HG02610 (cell line): ENCODE results near the gene DCC.

ENCODE experiments used
- ATAC-seq: cut with Tn5 transposase; IDR thresholded peaks from one replicate; pipeline ENCODE4 v1.9.1; 2021; ENCODE audit warnings: mild to moderate bottlenecking, moderate library complexity; ENCODE audit not compliant: unreplicated experiment

DCC gene

DNA sequence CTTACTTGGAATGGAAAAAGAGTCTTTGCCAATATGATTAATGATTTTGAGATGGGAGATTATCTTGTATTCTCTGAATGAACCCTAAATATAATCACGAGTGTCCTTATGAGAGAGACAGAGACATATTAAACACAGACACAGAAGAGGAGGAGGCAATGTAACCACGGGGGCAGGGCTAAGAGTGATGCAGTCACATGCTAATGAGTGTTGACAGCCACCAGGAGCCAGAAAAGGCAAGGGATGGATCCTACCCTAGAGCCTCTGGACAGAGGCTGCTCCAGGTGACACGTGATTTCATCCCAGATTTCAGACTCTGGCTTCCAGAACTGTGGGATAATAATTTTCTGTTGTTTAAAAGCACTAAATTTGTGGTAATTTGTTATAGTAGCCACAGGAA, 1204.9 kb downstream of the DCC start:
- ATAC-seq: no peak

DNA sequence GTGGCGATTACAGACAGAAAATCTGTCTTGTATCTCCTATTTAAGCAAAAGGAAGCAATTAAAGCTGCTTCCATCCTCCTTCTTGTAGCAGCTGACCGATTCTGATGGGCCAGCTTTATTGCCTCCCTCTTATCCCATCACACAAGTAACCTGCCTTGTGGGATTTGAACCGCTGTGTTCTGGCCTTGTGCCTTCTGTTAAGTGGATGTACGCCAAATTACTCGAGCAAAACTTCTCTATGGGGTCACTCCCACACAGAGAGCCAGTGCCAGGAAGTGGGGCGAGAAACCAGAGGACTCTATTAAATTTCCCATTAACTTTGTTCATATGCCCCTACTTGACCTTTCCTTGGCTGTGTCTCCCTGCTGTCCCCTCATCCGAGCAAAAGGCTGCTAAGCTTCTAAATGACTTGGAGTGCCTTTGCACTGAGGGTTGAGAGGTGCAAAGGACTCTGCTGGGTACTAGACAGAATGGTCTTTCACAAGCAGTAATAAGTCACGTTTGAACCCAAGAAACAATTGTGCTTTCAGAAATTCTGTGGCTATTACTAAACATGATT, 1212.0 kb downstream of the DCC start:
- no peak for ATAC-seq

DNA sequence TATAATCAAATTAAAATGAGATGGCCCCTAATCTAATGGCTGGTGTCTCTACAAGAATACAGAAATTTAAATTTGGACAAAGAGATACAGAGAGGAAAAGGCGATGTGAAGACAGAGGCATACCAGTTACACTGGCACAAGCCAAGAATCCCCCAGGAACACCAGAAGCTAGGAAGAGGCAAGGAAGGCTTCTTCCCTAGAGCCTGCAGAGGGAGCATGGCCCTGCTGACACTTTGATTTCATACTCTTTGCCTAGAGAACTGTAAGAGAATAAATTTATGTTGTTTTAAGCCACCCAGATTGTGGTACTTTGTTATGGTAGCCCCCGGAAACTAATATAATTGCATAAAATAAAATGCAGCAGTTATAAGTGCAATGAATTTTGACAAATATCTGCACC, 1213.0 kb downstream of the DCC start:
- ATAC-seq: no peak

DNA sequence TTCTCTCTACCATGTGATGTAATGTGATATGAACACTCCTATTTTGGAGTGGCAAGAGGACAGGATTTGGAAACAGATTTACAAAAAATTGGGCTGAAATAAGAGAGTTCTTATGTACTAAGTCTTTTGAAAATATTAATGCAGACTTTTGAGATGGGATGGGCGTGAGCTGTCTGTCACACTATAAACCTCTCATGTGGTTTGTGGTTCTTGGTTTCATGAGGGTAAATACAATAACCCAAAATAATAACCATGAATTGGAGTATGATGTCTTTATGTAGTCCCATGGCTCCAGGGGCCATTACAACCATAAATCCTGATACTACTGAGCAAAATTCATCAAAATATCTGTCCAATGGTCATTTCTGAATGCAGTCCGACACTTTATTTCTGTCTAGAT, 1216.5 kb downstream of the DCC start:
- ATAC-seq: no peak

DNA sequence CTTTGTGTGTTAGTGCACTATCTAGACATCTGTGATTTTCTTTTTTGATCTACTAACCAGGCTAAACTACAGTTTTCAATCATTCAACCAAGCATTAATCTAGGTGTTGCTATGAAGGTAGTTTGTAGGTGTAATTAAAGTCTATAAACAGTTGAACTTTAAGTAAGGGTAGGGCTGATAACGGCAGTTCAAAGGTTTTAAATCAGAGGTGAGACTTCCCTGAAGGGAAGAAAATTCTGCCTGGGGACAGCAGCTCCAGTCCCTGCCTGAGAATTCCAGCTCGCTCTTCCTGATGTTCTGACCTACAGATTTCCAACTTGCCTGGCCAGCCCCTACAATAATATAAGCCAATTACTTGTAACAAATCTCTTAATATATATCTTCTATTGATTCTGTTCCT, 1220.5 kb downstream of the DCC start:
- no peak for ATAC-seq

DNA sequence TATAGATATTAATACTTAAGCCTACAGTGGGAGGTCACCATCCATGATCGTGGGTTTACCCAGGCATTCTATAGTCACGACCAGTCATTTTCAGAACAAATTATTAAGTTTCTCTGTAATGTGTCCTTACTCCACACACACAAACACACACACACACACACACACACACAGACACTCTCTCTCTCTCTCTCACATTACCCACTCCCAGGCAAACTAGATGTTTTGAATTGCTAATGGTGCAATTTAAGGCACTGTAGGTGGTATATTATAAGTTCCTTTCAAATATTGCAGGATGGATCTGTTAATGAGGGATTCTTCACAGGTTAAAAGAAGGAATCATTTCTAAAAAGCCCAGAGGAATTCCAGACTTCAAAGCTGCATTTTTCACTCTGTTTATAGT, 1226.6 kb downstream of the DCC start:
- ATAC-seq: no peak

DNA sequence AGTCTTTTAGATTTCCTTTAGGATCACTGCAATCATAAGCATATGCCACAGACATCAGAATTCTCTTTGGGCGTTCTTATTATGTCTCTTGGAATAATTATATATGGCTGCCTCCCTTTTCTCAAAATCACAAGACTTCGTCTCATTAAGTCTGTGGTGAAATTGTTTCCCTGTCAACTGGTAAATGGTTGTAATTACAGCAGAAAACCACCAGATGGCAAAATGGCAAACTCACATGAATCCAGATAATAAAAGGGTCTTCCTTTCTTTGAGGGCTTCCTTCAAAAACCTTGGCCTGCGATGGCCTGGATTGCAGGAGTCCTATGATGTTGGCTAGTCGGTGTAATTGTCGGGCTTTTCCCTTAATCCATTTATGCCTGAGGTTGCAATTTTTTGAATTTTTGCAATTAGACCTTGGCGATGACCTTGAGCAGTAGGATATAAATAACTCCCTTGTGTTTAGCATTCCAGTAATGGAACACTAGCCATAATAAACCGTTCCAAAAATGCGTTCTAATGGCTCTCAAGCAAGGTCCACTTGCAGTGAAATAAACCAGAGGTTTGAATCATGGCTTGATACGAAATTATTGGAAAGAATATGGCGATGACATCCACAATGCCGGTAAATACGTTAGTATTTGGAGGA, 1228.1 kb downstream of the DCC start:
- ATAC-seq: no peak
